WERI-Rb-1 (cell line): ENCODE data around the gene PHKA1.

Source experiments
- DNase-seq: peaks from one replicate; pipeline ENCODE4 v3.0.0-alpha.2; 2020
- H3K27ac ChIP-seq: fragments of 250-450 bp; sonication (Bioruptor Pico); 2 replicates; pipeline ENCODE4 v1.5.1; 2020; ENCODE audit warnings: mild to moderate bottlenecking, moderate library complexity
- H3K27me3 ChIP-seq: fragments of 250-450 bp; sonication (Bioruptor Pico); 2 replicates; pipeline ENCODE4 v1.5.1; 2021; ENCODE audit warnings: mild to moderate bottlenecking, low read depth, moderate library complexity; ENCODE audit not compliant: insufficient read depth, severe bottlenecking
- H3K36me3 ChIP-seq: fragments of 250-450 bp; sonication (Bioruptor Pico); 2 replicates; pipeline ENCODE4 v1.5.1; 2020; ENCODE audit warnings: mild to moderate bottlenecking, moderate library complexity
- H3K4me3 ChIP-seq: 2 replicates; pipeline ENCODE4 v1.5.1; 2011; ENCODE audit warnings: low read depth, mild to moderate bottlenecking, control low read depth, low read length
- H3K9me3 ChIP-seq: fragments of 250-450 bp; sonication (Bioruptor Pico); 2 replicates; pipeline ENCODE4 v1.5.1; 2021; ENCODE audit warnings: mild to moderate bottlenecking, moderate library complexity; ENCODE audit not compliant: severe bottlenecking
- TF ChIP-seq, protein P1 (sequence below): IDR thresholded peaks from 2 replicates; pipeline ENCODE4 v1.5.1; 2011; ENCODE audit warnings: low read depth, mild to moderate bottlenecking, control low read depth, inconsistent platforms, low read length

The PHKA1 gene

GRCh38 chrX:72715546-72715945, 1.4 kb upstream of the PHKA1 start:
- Histone ChIP-seq H3K4me3 (no peak overlapping the region), H3K9me3 (no peaks in the 10 kb centered on the region), H3K27ac (no peak overlapping the region), H3K36me3 (no peaks in the 10 kb centered on the region), H3K27me3 (peaks cover 6% of the 10 kb centered on the region)
- no peak for DNase-seq
- TF ChIP-seq, protein P1, sequence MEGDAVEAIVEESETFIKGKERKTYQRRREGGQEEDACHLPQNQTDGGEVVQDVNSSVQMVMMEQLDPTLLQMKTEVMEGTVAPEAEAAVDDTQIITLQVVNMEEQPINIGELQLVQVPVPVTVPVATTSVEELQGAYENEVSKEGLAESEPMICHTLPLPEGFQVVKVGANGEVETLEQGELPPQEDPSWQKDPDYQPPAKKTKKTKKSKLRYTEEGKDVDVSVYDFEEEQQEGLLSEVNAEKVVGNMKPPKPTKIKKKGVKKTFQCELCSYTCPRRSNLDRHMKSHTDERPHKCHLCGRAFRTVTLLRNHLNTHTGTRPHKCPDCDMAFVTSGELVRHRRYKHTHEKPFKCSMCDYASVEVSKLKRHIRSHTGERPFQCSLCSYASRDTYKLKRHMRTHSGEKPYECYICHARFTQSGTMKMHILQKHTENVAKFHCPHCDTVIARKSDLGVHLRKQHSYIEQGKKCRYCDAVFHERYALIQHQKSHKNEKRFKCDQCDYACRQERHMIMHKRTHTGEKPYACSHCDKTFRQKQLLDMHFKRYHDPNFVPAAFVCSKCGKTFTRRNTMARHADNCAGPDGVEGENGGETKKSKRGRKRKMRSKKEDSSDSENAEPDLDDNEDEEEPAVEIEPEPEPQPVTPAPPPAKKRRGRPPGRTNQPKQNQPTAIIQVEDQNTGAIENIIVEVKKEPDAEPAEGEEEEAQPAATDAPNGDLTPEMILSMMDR, result no peak

GRCh38 chrX:72714478-72714916, 391 bp upstream of the PHKA1 start:
- TF ChIP-seq, protein P1, result no peak
- peaks cover 4% of the 10 kb centered on the region for H3K27me3 ChIP-seq
- H3K36me3 ChIP-seq, result no peaks in the 10 kb centered on the region
- peak; percentile 37 for DNase-seq
- peak overlapping the region; percentile 52 for H3K4me3 ChIP-seq
- H3K9me3 ChIP-seq, result no peaks in the 10 kb centered on the region
- H3K27ac ChIP-seq, result peak overlapping the region; percentile 70

- DNase-seq, result no peak
- Histone ChIP-seq H3K4me3 (peak overlapping the region; percentile 52), H3K27ac (no peak overlapping the region), H3K27me3 (peaks cover 4% of the 10 kb centered on the region), H3K9me3 (no peaks in the 10 kb centered on the region), H3K36me3 (no peaks in the 10 kb centered on the region)
- TF ChIP-seq, protein P1, result no peak
Observed at GRCh38 chrX:72713130-72713529, 976 bp downstream of the PHKA1 start.

GRCh38 chrX:72712094-72712755, 1.9 kb downstream of the PHKA1 start:
- Histone ChIP-seq H3K27ac (no peak overlapping the region), H3K4me3 (no peak overlapping the region)
- TF ChIP-seq, protein P1, result no peak

GRCh38 chrX:72705814-72706213, 8.3 kb downstream of the PHKA1 start:
- no peaks in the 10 kb centered on the region for H3K9me3 ChIP-seq
- H3K27ac ChIP-seq, result no peak overlapping the region
- H3K4me3 ChIP-seq, result no peak overlapping the region
- DNase-seq, result no peak
- no peaks in the 10 kb centered on the region for H3K27me3 ChIP-seq
- no peaks in the 10 kb centered on the region for H3K36me3 ChIP-seq
- TF ChIP-seq, protein P1, result no peak

More at GRCh38 chrX:72712094-72712755, 1.9 kb downstream of the PHKA1 start:
- no peaks in the 10 kb centered on the region for H3K36me3 ChIP-seq
- H3K9me3 ChIP-seq, result no peaks in the 10 kb centered on the region
- H3K27me3 ChIP-seq, result peaks cover 4% of the 10 kb centered on the region
- DNase-seq, result no peak

DNA sequence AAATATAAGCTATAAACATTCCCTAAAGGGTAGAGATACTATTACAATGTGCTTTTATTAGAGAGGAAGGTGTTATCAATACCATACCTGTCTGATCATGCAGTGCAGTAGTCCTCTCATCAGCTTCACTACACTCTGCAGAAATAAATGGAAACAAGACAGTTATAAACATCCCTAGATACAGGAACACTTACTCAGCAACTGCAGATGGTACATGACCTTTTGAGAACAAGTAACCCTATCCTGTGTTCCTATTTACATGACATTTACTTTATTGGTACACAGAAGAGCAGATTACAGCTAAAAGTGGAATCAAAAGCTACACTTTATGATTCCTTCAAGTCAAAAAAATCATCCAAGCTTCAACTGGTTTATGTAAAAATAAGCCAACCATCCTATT, 9.0 kb downstream of the PHKA1 start:
- TF ChIP-seq, protein P1, result no peak
- Histone ChIP-seq H3K4me3 (no peak overlapping the region), H3K36me3 (no peaks in the 10 kb centered on the region), H3K27ac (no peak overlapping the region), H3K27me3 (no peaks in the 10 kb centered on the region), H3K9me3 (no peaks in the 10 kb centered on the region)
- DNase-seq, result no peak
